CD4-positive, alpha-beta T cell treated with Interleukin-4 for 1 hour (primary cell): ENCODE measurements around the gene SCRN2.

Experiments used
- DNase-seq, 2 donors: peaks; one replicate each; pipeline ENCODE4 v3.0.0-alpha.2; 2020 to 2022

Gene SCRN2

DNA sequence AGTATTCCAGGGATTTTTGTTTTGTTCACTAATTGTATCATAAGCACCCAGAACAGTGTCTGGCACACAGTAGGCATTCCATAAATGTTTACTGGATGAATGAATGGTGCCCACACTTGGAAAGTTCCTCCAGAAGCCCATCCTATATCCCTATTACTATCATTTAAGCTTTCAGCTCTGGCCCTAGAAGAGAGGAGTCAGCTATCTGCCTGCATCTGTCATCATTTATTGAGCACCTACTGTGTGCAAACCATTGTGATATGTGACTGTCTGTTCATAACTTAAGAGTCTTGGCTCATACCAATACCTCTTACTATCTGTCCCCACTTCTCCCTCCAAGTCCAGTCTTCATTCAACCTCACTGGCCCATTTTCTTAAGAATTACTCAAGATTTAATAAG lies 30.0 kb upstream of the SCRN2 start:
- DNase-seq, result no peak

DNA sequence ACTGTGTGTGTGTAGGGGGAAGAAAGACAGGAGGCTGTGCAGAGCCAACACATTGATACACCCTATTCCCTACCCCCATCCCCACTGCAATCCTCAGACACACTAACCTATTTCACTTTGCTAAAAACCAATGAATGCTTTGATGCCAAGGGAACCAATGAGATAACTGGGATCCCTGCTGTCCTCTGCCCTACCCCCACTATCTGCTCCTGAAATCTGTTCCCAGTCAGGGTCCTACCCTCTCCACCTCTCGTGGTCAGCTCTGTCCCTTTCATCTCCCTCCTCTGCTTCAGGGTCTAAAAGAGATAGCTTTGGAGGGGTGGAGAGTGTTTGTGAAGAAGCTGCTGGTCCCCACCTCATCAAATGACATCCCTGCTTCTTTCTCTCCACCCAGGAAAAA lies 29.0 kb upstream of the SCRN2 start:
- DNase-seq, result no peak

DNA sequence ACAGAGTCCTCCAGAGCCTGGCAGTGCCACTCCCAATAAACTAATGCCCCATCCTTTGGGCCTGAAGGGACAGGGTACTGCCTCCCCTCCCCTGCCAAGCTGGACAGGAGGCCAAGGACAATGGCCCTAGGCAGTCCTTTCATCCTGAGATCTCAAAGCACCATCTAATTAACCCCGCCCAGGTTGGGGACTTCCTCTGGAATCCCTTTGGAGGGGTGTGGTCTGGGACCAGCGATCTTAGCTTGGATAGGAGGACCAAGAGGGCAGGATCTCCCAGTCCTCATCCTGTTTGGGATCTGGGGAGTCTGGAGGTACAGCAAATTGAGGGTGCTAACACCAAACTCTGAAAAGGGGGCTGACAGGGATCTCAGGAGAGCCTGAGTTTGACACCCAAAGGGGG lies 28.0 kb upstream of the SCRN2 start:
- DNase-seq, result no peak

- no peak for DNase-seq
These were observed 26.9 kb upstream of the SCRN2 start for GRCh38 chr17:47867813-47868533.

- no peak for DNase-seq
These were observed 25.9 kb upstream of the SCRN2 start for GRCh38 chr17:47866941-47867340.

GRCh38 chr17:47864791-47865216 lies 23.7 kb upstream of the SCRN2 start:
- DNase-seq, result no peak

DNA sequence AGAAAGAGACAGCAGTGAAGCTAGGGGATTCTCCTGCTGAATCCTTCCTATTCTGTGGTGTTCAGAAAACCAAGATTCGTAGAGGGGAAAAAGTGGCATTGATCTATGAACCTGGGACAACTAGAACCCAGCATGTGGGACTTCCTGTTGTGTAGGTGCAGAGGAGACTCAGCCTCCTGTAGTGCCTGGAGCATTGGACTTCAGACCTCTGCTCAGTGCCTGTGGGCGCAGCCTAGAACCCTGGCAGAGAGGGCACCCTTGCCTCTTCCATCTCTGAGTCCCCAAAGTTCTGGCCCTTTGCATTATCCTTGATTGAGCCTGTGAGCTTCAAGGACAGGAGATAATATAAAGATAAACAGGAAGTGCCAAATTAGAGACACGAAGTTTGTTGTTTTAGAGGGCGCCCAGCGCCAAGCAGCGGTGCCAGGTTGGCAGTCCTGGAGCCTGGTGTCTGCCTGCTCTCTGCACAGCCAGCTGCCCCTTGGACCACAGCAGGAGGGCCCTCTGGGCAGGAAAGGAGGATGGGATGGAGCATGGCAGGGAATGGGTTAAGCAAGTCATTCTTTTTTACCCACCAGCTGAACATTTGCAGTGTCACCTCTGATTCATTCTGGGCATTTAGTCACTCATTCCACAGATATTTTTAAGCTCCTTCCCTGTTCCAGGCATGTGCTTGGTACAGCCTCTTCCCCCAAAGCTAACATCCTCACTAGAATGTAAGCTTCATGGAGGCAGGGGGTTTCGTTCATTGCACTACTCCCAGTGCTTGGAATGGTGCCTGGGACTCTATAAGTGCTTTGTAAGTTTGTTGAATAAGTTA lies 21.8 kb upstream of the SCRN2 start:
- DNase-seq, result no peak

DNA sequence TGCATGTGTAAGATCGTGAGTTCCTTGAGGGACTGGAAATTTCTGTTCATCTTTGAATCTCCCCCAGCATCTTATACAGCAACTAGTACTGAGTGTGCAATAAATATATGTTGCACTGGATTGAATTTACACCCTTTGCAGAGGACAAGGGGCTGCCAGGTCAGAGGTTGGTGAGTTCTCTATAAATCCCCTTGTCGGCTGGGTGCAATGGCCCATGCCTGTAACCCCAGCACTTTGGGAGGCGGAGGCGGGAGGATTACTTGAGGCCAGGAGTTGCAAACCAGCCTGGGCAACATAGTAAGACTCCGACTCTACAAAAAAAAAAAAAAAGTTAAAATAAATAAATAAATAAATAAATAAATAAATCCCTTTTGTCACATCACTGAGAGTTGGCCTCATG lies 19.3 kb upstream of the SCRN2 start:
- DNase-seq, result no peak

DNA sequence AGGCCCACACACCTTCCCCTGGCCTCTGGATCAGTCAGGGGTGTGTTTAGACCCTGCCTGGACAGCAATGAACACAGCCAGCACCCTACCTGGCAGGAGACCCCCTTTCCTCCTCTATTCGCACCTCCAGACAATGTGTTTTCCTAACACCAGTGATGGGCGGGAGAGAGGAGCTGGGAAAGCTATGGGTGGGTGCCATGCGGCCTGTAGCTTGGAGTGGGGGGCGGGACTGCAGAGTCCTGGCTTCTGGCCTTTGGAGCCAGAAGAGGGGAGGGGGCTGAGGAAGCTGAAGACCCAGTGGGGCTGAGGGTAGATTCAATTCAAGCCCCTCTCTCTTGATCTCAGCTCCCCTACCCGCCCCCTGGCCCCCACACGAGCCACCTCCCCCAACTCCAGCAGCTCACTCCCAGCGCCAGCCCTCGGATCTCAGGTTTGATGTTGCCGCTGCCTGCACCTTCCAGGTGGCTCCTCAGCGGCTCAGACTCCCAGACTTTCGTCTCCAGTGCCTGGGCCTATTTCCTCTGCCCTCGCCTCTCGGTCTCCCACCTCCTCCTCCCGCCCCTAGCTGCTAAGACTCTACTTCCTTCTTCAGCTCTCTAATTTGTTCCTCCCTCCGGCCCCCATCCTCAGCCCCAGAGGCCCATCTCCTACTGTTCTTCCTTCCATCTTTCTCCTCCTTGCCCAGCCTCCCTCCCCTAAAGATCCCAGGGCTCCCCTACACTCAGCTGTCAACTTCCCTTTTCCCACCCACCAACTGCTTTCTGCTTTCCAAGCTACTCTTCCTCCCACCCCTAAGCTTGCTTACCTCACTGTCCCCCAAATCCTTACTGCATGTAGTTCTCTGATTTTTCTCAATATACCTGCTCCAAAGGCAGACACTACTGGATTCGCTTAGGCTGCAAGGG lies 16.7 kb upstream of the SCRN2 start:
- DNase-seq, result no peak

- no peak for DNase-seq
These were observed 15.8 kb upstream of the SCRN2 start for GRCh38 chr17:47856830-47857229.

- no peak for DNase-seq
These were observed 14.7 kb upstream of the SCRN2 start for GRCh38 chr17:47855737-47856136.

- DNase-seq, result no peak
These were observed 12.5 kb upstream of the SCRN2 start for GRCh38 chr17:47853616-47854015.

GRCh38 chr17:47852113-47852949 lies 11.3 kb upstream of the SCRN2 start:
- no peak for DNase-seq

DNA sequence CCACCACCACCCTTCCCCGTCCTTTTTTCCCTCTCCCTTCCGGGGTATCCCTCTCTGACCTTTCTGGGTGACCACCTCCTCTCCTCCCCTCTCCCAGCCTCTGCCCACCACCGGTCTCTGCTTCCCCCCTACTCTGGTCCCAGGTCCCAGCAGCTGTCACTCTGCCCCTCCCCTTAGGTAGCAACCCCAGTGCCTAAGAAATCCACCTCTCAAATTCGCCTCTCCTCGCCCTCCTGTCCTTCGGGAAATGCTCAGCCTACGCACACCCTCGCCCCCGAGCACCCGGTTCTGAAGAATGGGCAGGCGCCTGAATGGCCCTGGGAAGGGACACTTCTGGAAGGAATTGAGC lies 10.7 kb upstream of the SCRN2 start:
- DNase-seq, result no peak

- DNase-seq, result peak; percentile 56 to 67
These were observed 9.9 kb upstream of the SCRN2 start, which contains the start of gene SP6 for GRCh38 chr17:47850692-47851573. SP6 (minus strand) TSS chr17:47851163; CDS start chr17:47848429, 2,734 bp downstream.

DNA sequence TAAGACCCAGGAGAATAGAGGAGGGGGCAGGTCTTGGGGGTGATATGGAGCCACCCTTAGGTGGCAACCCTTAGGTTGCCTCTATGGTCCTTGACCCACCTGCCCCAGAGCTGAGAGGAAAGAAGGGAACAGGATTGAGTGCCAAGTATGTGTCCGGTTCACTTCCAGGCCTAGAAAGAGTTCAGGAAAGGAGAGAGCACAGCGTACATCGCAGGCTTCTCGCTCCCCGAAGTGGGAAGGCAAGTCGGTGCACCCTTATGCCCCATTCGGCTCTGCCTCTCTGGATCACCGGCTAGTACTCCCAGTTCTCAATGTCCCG lies 9.3 kb upstream of the SCRN2 start:
- DNase-seq, result no peak

GRCh38 chr17:47848198-47848513 lies 7.1 kb upstream of the SCRN2 start:
- no peak for DNase-seq

DNA sequence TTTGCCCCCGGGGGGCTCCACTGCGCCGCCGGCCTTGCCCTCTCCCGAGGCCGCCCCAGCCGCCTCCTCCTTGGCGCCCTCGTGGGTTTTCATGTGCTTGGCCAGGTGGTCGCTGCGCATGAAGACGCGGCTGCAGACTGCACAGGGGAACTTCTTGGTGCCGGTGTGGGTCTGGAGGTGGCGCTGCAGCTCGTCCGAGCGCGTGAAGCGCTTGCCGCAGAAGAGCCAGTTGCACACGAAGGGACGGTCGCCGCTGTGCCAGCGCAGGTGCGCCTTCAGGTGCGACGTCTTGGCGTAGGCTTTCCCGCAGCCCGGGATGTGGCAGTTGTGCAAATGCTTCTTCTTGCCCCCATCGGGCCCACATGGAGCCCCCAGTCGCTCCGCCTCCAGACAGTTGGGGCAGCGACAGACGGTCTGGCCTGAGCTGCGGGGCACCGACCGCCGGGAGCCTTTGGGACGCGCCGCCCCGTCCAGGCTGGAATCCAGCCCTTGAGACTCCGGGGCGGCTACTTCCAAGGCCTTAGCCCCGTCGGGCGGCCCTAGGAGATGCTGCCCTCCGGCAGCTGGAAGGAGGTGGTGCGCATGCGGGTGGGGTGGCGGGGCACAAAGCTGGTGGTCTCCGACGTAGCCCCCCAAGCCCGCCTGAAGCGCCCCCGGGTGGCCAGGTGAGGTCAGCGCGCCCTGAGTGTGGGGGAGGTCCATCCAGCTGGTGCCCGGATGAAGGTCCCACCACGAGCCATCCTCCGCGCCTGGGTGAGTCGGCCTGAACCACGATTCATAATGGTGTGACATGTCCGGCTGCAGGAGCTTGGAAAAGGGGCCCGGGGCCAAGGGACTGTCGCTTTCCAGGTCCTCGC lies 6.5 kb upstream of the SCRN2 start:
- DNase-seq, result peak; percentile 20 to 36

GRCh38 chr17:47846716-47847340 lies 5.8 kb upstream of the SCRN2 start:
- no peak for DNase-seq

- DNase-seq, result no peak
These were observed 4.6 kb upstream of the SCRN2 start for GRCh38 chr17:47845716-47846075.
